Hepatocyte (in vitro differentiated cells): Measurements from ENCODE around the gene IL2RA.

Experiments used
- EZH2phosphoT487 ChIP-seq: fragments of 200-600 bp; sonication (generic); IDR thresholded peaks from one replicate; pipeline ENCODE4 v1.6.1; 2018; ENCODE audit warnings: antibody characterized with exemption, mild to moderate bottlenecking, low read depth, moderate library complexity; ENCODE audit not compliant: unreplicated experiment, severe bottlenecking
- TF ChIP-seq, protein P1 (sequence below): fragments of 200-600 bp; sonication (generic); IDR thresholded peaks from 2 replicates; pipeline ENCODE4 v1.5.1; 2016; ENCODE audit warnings: antibody characterized with exemption, mild to moderate bottlenecking; ENCODE audit not compliant: poor library complexity

DNA sequence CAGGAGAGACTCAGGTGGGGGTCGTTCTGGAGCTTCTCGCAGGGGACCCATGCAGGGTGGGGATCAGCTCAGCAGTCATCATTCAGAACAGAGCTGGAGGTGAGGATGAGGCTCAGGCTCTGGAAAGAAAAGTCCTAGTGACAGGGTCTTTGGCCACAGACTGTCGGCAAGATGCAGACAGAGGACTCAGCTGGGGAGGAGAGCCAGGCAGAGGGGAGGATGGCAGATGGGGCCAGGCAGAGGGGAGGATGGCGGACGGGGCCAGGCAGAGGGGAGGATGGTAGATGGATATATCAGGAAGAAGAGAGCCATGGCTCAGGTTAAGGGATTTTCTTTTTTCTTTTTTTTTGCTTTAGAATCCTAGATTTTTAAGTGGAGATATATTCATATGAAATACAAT is 77.1 kb downstream of the IL2RA start:
- TF ChIP-seq EZH2phosphoT487: no peak
- TF ChIP-seq, protein P1, sequence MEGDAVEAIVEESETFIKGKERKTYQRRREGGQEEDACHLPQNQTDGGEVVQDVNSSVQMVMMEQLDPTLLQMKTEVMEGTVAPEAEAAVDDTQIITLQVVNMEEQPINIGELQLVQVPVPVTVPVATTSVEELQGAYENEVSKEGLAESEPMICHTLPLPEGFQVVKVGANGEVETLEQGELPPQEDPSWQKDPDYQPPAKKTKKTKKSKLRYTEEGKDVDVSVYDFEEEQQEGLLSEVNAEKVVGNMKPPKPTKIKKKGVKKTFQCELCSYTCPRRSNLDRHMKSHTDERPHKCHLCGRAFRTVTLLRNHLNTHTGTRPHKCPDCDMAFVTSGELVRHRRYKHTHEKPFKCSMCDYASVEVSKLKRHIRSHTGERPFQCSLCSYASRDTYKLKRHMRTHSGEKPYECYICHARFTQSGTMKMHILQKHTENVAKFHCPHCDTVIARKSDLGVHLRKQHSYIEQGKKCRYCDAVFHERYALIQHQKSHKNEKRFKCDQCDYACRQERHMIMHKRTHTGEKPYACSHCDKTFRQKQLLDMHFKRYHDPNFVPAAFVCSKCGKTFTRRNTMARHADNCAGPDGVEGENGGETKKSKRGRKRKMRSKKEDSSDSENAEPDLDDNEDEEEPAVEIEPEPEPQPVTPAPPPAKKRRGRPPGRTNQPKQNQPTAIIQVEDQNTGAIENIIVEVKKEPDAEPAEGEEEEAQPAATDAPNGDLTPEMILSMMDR: no peak
